Thymus (tissue), 14 donors: ENCODE results near the gene ZKSCAN5. TPM values are rescaled to one million over a fixed set of nuclear protein-coding genes. Genes with fewer than 3 reads are reported as not detected.
A peak's percentile ranks its signal among the peaks of the same experiment; 100 is the strongest.

Experiments
- DNase-seq, 9 donors: peaks; one replicate each; pipeline ENCODE4 v3.0.0-alpha.2; 2013; ENCODE audit warnings: low spot score in 9 of 9, low read depth in 6 of 9, missing footprints in 1 of 9
- H3K27ac ChIP-seq, 2 donors: one replicate each; pipeline ENCODE4 v1.5.1; 2013; ENCODE audit warnings: control low read depth in 1 of 2, low read depth in 1 of 2, low read length in 1 of 2, mild to moderate bottlenecking in 1 of 2, moderate library complexity in 1 of 2
- H3K27me3 ChIP-seq, 2 donors: one replicate each; pipeline ENCODE4 v1.5.1; 2013; ENCODE audit warnings: low read length in 1 of 2; ENCODE audit not compliant: control insufficient read depth in 2 of 2, insufficient read depth in 1 of 2
- H3K36me3 ChIP-seq, 2 donors: one replicate each; pipeline ENCODE4 v1.5.1; 2013; ENCODE audit warnings: low read length in 1 of 2, mild to moderate bottlenecking in 1 of 2, moderate library complexity in 1 of 2; ENCODE audit not compliant: control insufficient read depth in 2 of 2, insufficient read depth in 2 of 2
- H3K4me1 ChIP-seq, 2 donors: one replicate each; pipeline ENCODE4 v1.5.1; 2013; ENCODE audit warnings: low read length in 2 of 2; ENCODE audit not compliant: control insufficient read depth in 2 of 2, insufficient read depth in 2 of 2
- H3K4me3 ChIP-seq, 2 donors: one replicate each; pipeline ENCODE4 v1.5.1; 2013; ENCODE audit warnings: low read length in 2 of 2, control low read depth in 1 of 2, mild to moderate bottlenecking in 1 of 2
- H3K9me3 ChIP-seq, 2 donors: one replicate each; pipeline ENCODE4 v1.5.1; 2013; ENCODE audit warnings: low read length in 1 of 2, mild to moderate bottlenecking in 1 of 2; ENCODE audit not compliant: control insufficient read depth in 2 of 2, insufficient read depth in 1 of 2
- WGBS: extraction: QIAGEN DNeasy Blood & Tissue Kit; methylation state at CpG from one replicate; pipeline ENCODE4 v1.1.7; 2013; 5-methylcytosine and 5-hydroxymethylcytosine counted together
- long read RNA-seq, 10 donors: transcript quantifications; one replicate each; lab custom pipeline, GENCODE V29; 2026
- polyA plus RNA-seq: library from polyadenylated mRNA; stranded (reverse); fragments of 200-250 nt; gene quantifications from one replicate; pipeline ENCODE4 v1.2.3, GENCODE V29; 2013
- total RNA-seq: library from RNA; stranded (reverse); fragments of 120-200 nt; gene quantifications from one replicate; pipeline ENCODE4 v1.2.4, GENCODE V29; 2013
- donor health status: healthy.

The ZKSCAN5 gene
- total RNA-seq, result 11.0 TPM
- polyA plus RNA-seq, result 5.7 TPM
- long read RNA-seq, donor 1, result 0 reads
- long read RNA-seq, donor 2, result 0 reads
- long read RNA-seq, donor 3, result 0 reads
- long read RNA-seq, donor 4, result 0 reads
- long read RNA-seq, donor 5, full-length matches to known transcripts, result 1 of 1 reads
- long read RNA-seq, donor 5, partial matches to known transcripts, result 0 of 1 reads
- long read RNA-seq, donor 5, other reads (novel, unspliced or antisense), result 0 of 1 reads
- long read RNA-seq, donor 6, full-length matches to known transcripts, result 1 of 1 reads
- long read RNA-seq, donor 6, partial matches to known transcripts, result 0 of 1 reads
- long read RNA-seq, donor 6, other reads (novel, unspliced or antisense), result 0 of 1 reads
- long read RNA-seq, donor 7, result 0 reads
- long read RNA-seq, donor 8, result 0 reads
- long read RNA-seq, donor 9, result 0 reads
- long read RNA-seq, donor 10, result 0 reads

GRCh38 chr7:99504603-99505323, at the start of gene ZKSCAN5:
Gene ZKSCAN5 (plus strand): TSS chr7:99504662. CDS start chr7:99506045, 1,383 bp downstream.
- peak; percentile 95 to 99 (median 97) for DNase-seq
- H3K36me3 ChIP-seq, result peaks cover 0 to 2% of the 10 kb centered on the region in 2 donors
- peak within 1 kb of the TSS; percentile 93 to 95 for H3K27ac ChIP-seq
- H3K27me3 ChIP-seq, result no peaks in the 10 kb centered on the region
- peak within 1 kb of the TSS; percentile 90 to 96 for H3K4me3 ChIP-seq
- WGBS, result under 1% methylated on average over 53 of the region's 53 CpGs
- peaks cover 10 to 26% of the 10 kb centered on the region in 2 donors for H3K4me1 ChIP-seq
- peaks cover 0 to 12% of the 10 kb centered on the region in 2 donors for H3K9me3 ChIP-seq

GRCh38 chr7:99455874-99456273, 48.6 kb upstream of the ZKSCAN5 start:
- no peaks in the 10 kb centered on the region for H3K9me3 ChIP-seq
- H3K4me3 ChIP-seq, result no peak overlapping the region
- no peaks in the 10 kb centered on the region for H3K27me3 ChIP-seq
- H3K27ac ChIP-seq, result no peak overlapping the region
- 93% methylated on average over 9 of the region's 9 CpGs for WGBS
- no peak for DNase-seq
- H3K4me1 ChIP-seq, result peaks cover 0 to 2% of the 10 kb centered on the region in 2 donors
- peaks cover 91 to 92% of the 10 kb centered on the region in 2 donors for H3K36me3 ChIP-seq

GRCh38 chr7:99456288-99456687, 48.2 kb upstream of the ZKSCAN5 start:
- no peak overlapping the region for H3K27ac ChIP-seq
- DNase-seq, result no peak
- 95% methylated on average over 13 of the region's 13 CpGs for WGBS
- H3K36me3 ChIP-seq, result peaks cover 89% of the 10 kb centered on the region in 2 donors
- H3K4me3 ChIP-seq, result no peak overlapping the region
- peaks cover 0 to 3% of the 10 kb centered on the region in 2 donors for H3K4me1 ChIP-seq
- no peaks in the 10 kb centered on the region for H3K9me3 ChIP-seq
- H3K27me3 ChIP-seq, result no peaks in the 10 kb centered on the region

- 98% methylated on average over 6 of the region's 6 CpGs for WGBS
- Histone ChIP-seq H3K9me3 (no peaks in the 10 kb centered on the region), H3K4me1 (peaks cover 0 to 3% of the 10 kb centered on the region in 2 donors), H3K36me3 (peaks cover 81 to 83% of the 10 kb centered on the region in 2 donors), H3K27ac (no peak overlapping the region), H3K4me3 (no peak overlapping the region), H3K27me3 (no peaks in the 10 kb centered on the region)
- DNase-seq, result no peak
Observed at GRCh38 chr7:99457050-99457649, 47.3 kb upstream of the ZKSCAN5 start.

- DNase-seq, result no peak
- Histone ChIP-seq H3K27ac (no peak overlapping the region), H3K27me3 (no peaks in the 10 kb centered on the region), H3K9me3 (no peaks in the 10 kb centered on the region), H3K4me3 (no peak overlapping the region), H3K36me3 (peaks cover 78% of the 10 kb centered on the region in 2 donors), H3K4me1 (peaks cover 0 to 3% of the 10 kb centered on the region in 2 donors)
- WGBS, result 98% methylated on average over 26 of the region's 26 CpGs
Observed at GRCh38 chr7:99457650-99458493, 46.6 kb upstream of the ZKSCAN5 start.

GRCh38 chr7:99459087-99459486, 45.4 kb upstream of the ZKSCAN5 start:
- Histone ChIP-seq H3K27me3 (no peaks in the 10 kb centered on the region), H3K9me3 (no peaks in the 10 kb centered on the region), H3K36me3 (peaks cover 69 to 78% of the 10 kb centered on the region in 2 donors), H3K4me1 (peaks cover 0 to 3% of the 10 kb centered on the region in 2 donors), H3K4me3 (no peak overlapping the region), H3K27ac (no peak overlapping the region)
- DNase-seq, result peak in 1 of 9 donors; percentile 28
- 97% methylated on average over 8 of the region's 8 CpGs for WGBS

GRCh38 chr7:99460651-99461050, 43.8 kb upstream of the ZKSCAN5 start:
- Histone ChIP-seq H3K4me3 (no peak overlapping the region), H3K27ac (no peak overlapping the region), H3K36me3 (peaks cover 55 to 65% of the 10 kb centered on the region in 2 donors), H3K27me3 (no peaks in the 10 kb centered on the region), H3K4me1 (peaks cover 8 to 9% of the 10 kb centered on the region in 2 donors), H3K9me3 (no peaks in the 10 kb centered on the region)
- 95% methylated on average over 11 of the region's 11 CpGs for WGBS
- no peak for DNase-seq

- H3K4me1 ChIP-seq, result peaks cover 9% of the 10 kb centered on the region in 2 donors
- H3K27ac ChIP-seq, result no peak overlapping the region
- no peaks in the 10 kb centered on the region for H3K27me3 ChIP-seq
- WGBS, result 95% methylated on average over 2 of the region's 2 CpGs
- H3K36me3 ChIP-seq, result peaks cover 49 to 60% of the 10 kb centered on the region in 2 donors
- H3K9me3 ChIP-seq, result peaks cover 0 to 5% of the 10 kb centered on the region in 2 donors
- no peak for DNase-seq
- no peak overlapping the region for H3K4me3 ChIP-seq
Observed at GRCh38 chr7:99461221-99461620, 43.2 kb upstream of the ZKSCAN5 start.
